ENCODE measurements around the gene CAST. TPM values are rescaled to one million over a fixed set of nuclear protein-coding genes. Genes with fewer than 3 reads are reported as not detected.

CAST gene
- total RNA-seq, 1 experiment from 2014 or later: 52.3 TPM

- H3K4me1 Mint-ChIP-seq: no peaks in the 10 kb centered on the region
- Histone ChIP-seq H3K9ac (ENCODE audit: extremely low read depth, insufficient read length, low read length) (no peak overlapping the region), H4K8ac (replicated peaks; ENCODE audit: insufficient read length, low read depth, low read length) (no peak overlapping the region), H3K4ac (ENCODE audit: low read depth, low read length) (no peak overlapping the region), H3K14ac (ENCODE audit: insufficient read depth, low read length) (no peak overlapping the region), H2AK5ac (ENCODE audit: insufficient read length, low read length) (no peak overlapping the region), H3K27ac (ENCODE audit: insufficient read length, low read depth, low read length) (no peak overlapping the region), H3K23me2 (ENCODE audit: insufficient read length, low read depth, low read length, poor library complexity, severe bottlenecking) (no peaks in the 10 kb centered on the region), H3K4me1 (ENCODE audit: insufficient read depth, low read length) (no peaks in the 10 kb centered on the region), H3K27me3 (ENCODE audit: insufficient read depth, low read length) (no peaks in the 10 kb centered on the region), H3K79me2 (ENCODE audit: insufficient read depth, low read length) (no peaks in the 10 kb centered on the region), H3T11ph (ENCODE audit: low read length) (no peak overlapping the region), H2BK20ac (ENCODE audit: low read depth, low read length, poor library complexity, severe bottlenecking) (no peak overlapping the region), H3K23ac (ENCODE audit: insufficient read length, low read depth, low read length) (no peak overlapping the region), H4K20me1 (ENCODE audit: control insufficient read depth, insufficient read depth, insufficient read length) (no peaks in the 10 kb centered on the region), H4K5ac (ENCODE audit: insufficient read length, low read depth, low read length) (no peak overlapping the region), H2BK5ac (ENCODE audit: insufficient read length, low read length) (no peak overlapping the region), H4K91ac (ENCODE audit: insufficient read length, low read depth, low read length) (no peak overlapping the region), H3K18ac (ENCODE audit: insufficient read length, low read depth, low read length) (no peak overlapping the region), H2BK120ac (ENCODE audit: low read depth, low read length, poor library complexity, severe bottlenecking) (no peak overlapping the region), H2BK15ac (ENCODE audit: low read depth, low read length) (no peak overlapping the region), H3K56ac (ENCODE audit: insufficient read length, low read depth, low read length) (no peak overlapping the region), H2BK12ac (ENCODE audit: insufficient read length, low read depth, low read length) (no peak overlapping the region), H3K9me3 (ENCODE audit: control insufficient read depth, low read depth, low read length) (no peaks in the 10 kb centered on the region), H3K79me1 (ENCODE audit: insufficient read depth, low read depth, low read length, poor library complexity, severe bottlenecking) (no peaks in the 10 kb centered on the region), H2AFZ (ENCODE audit: low read length) (no peak overlapping the region), H3K4me2 (ENCODE audit: insufficient read depth, insufficient read length, low read length) (no peak overlapping the region)
- TF ChIP-seq CTCF (conservative IDR thresholded peaks at IDR 0.05): no peak
- H3K9me3 Mint-ChIP-seq: no peaks in the 10 kb centered on the region
- DNase-seq: no peak
- no peaks in the 10 kb centered on the region for H3K27me3 Mint-ChIP-seq (ENCODE audit: low read depth)
- WGBS (ENCODE audit: extremely low coverage, insufficient read length, low lambda C conversion rate): no CpG with 5 or more reads among the region's 2 CpGs
- H3K36me3 Mint-ChIP-seq (ENCODE audit: insufficient read depth in 1 of 3, low read depth in 3 of 3): no peaks in the 10 kb centered on the region
- H3K27ac Mint-ChIP-seq: no peak overlapping the region
- no peak overlapping the region for H3K4me3 Mint-ChIP-seq
Measured at GRCh38 chr5:96642281-96642640, 19.9 kb upstream of the CAST start.

Measured in H9 (cell line).